ENCODE data around the gene FCHO2.
"Not testable (repeated sequence)": the region's sequence is repeated elsewhere in the genome, so short reads cannot be mapped to it uniquely, and the experiment has no call there.

Gene FCHO2

DNA sequence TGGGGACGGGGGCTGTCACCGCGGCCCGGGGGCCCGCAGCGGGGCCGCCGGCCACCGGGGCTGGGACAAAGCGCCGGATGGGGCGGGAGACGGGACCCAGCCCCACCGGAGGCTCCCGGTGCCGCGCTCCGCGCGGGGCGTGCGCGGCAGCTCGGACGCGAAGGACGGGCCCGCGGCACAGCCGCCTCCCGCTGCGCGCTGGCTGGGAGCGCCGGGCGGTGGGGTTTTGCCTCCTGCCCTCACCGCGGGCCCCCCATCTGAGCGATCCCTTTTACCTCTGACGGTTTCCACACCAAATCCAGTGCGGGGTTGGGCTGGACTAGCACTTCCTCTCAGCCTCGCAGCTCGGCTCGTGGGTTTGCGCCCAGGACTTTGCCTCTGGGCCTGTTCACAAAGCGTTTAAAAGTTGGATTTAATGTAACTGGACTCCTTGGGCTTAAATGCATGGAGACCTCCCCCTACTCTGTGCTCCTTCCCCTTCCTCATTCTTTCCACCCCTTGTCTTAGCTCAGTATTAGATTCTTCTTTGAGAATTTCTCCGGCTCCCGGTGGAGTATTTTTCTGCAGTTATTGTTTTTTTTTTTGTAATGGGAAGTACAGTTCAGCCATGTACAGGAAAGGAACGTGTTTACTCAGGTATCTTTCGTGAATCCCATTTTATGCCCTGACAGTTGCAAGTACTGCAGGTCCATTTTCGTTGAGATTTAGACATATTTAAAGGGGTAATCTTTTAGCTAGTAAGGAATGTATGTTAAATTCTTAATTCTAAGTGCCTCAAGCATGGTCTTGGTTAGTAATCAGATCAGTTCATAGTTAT, 691 bp downstream of the FCHO2 start:
- DNase-seq (ENCODE audit: low read depth): no peak

DNA sequence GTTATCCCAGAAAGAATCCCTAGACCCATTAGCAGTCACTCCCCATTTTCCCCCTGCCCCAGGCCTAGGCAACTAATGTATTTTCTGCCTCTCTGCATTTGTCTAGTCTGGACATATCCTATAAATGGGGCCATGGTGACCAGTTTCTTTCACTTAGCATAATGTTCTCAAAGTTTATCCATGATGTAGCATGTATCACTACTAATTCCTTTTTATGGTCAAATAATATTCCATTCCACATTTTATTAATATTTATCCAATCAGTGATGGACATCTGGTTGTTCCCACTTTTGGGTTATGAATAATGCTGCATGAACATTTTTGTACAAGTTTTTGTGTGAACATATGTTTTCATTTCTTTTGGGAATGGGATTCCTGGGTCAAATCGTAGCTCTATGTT, 1.5 kb downstream of the FCHO2 start:
- DNase-seq (ENCODE audit: low read depth): no peak

DNA sequence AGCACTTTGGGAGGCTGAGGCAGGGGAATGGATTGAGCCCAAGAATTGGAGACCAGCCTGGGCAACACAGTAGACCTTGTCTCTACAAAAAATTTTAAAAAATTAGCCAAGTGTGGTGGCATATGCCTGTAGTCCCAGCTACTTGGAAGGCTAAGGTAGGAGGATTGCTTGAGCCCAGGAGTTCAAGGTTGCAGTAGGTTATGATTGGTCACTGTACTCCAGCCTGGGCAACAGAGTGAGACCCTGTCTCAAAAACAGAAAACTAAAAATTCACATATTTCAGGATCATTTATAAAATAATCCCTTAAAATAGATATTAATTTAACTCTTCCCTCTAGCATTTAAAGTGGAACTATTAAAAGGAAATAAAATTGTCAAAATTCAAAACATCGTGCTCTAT, 3.4 kb downstream of the FCHO2 start:
- DNase-seq (ENCODE audit: low read depth): no peak

DNA sequence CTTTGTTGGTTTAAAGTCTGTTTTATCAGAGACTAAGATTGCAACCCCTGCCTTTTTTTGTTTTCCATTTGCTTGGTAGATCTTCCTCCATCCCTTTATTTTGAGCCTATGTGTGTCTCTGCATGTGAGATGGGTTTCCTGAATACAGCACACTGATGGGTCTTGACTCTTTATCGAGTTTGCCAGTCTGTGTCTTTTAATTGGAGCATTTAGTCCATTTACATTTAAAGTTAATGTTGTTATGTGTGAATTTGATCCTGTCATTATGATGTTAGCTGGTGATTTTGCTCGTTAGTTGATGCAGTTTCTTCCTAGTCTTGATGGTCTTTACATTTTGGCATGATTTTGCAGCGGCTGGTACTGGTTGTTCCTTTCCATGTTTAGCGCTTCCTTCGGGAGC, 18.6 kb downstream of the FCHO2 start:
- not testable (repeated sequence) for DNase-seq (ENCODE audit: low read depth)

DNA sequence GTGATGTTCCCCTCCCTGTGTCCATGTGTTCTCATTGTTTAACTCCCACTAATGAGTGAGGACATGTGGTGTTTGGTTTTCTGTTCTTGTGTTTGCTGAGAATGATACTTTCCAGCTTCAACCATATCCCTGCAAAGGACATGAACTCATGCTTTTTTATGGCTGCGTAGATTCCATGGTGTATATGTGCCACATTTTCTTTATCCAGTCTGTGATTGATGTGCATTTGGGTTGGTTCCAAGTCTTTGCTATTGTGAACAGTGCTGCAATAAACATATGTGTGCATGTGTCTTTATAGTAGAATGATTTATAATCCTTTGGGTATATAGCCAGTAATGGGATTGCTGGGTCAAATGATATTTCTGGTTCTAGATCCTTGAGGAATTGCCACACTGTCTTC, 21.0 kb downstream of the FCHO2 start:
- not testable (repeated sequence) for DNase-seq (ENCODE audit: low read depth)

DNA sequence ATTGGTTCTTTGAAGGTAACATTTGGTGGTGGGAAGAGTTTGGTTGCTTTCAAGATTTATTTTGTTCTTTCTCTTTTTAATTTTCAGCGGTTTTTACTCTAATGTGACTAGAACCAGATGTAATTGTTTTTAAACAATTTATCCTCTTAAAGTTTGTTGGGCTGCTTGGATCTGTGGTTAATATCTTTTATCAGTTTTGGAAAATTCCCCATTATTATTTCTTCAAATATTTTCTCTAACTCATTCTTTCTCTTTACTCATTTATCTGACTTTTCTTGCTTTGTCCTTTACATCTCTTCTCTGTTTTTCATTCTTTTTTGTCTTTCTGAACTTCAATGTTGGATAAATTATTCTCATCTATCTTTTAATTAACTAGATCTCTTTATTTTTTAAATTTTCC, 29.9 kb downstream of the FCHO2 start:
- DNase-seq (ENCODE audit: low read depth): no peak

DNA sequence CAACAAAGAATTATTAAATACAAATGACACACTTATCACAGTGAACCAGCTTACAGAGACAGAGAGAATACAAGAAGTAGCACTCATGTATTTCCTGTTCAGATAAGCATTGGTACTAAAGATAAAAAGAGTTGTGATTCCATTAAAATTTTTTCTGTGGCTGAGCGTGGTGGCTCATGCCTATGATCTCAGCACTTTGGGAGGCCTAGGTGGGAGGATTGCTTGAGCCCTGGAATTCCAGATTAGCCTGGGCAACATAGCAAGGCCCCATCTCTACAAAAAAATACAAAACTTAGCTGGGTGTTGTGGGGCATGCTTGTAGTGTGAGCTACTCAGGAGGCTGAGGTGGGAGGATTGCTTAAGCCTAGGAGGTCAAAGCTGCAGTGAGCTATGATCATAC, 32.9 kb downstream of the FCHO2 start:
- no peak for DNase-seq (ENCODE audit: low read depth)

DNA sequence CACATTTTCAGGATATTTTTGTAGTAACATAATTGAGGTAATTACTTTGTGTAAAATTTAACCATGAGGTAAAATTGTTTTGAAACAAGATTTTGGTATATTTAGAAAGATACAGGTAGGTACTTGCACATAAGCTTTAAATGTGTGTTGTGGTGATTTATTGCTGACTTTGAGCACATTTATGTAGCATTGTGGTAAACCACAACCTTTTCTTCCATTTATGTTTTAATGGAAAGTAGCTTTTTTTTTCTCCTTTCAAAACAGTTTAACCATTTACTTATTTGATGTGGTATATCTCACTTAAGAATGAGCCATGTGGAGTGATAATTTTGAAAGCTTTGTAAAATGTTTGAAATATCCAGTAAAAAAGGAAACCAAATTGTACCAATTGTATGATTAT, 35.6 kb downstream of the FCHO2 start:
- no peak for DNase-seq (ENCODE audit: low read depth)

DNA sequence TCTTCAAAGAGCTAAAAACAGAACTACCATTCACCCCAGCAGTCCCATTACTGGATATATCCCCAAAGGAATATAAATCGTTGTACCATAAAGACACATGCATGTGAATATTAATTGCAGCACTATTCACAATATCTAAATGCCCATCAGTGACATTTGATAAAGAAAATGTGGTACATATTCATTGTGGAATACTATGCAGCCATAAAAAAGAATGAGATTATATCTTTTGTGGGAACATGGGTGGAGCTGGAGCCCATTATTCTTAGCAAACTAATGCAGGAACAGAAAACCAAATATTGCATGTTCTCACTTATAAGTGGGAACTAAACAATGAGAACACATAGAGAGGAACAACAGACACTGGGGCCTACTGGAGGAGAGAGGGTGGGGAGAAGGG, 38.7 kb downstream of the FCHO2 start:
- DNase-seq (ENCODE audit: low read depth): no peak

DNA sequence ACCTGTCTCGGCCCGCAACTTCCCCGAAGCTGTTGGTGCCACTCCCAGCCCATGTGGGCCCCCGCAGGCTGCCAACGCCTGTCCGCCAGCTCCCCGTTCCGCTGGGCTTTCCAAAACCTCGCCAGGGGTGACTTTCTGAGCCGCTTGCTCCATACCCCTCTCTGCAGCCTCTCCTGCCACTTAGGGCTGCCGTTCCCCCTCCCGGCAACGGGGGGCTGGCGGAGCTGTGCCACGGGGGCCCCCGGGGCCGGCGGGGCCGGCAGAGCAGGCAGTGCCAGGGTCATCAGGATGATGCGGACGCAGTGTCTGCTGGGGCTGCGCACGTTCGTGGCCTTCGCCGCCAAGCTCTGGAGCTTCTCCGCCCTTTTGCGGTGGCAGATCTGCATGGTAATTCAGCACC, 40.8 kb downstream of the FCHO2 start:
- DNase-seq (ENCODE audit: low read depth): no peak

DNA sequence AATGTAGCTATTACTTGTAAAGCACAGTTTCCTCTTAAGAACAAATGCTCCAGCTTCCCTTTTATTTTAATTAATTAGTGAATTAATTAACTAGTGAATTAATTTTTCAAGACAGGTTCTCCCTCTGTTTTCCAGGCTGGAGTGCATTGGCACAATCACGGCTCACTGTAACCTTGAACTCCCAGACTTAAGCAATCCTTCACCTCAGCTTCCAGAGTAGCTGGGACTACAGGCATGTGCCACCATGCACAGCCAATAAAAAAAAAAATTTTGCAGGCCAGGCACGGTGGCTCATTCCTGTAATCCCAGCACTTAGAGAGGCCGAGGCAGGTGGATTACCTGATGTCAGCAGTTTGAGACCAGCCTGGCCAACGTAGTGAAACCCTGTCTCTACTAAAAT, 44.1 kb downstream of the FCHO2 start:
- DNase-seq (ENCODE audit: low read depth): no peak

DNA sequence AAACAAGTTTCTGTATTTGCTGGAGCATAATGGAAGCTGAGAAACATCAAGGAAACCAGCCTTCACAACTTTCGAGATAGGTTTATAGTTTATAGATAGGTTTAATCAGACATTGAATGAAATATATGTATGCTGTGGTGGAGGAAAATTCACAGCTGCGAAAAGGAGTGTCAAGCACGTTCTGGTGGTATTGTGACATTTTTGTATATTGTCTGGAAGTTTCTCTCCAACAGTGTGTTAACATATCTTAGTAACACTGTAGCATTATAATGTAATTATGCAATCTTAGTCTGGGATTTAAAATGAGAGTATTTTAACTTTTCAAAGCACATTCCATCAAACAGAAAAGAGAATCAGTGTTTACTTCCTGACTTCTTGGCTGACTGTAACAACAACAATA, 50.0 kb downstream of the FCHO2 start:
- DNase-seq (ENCODE audit: low read depth): no peak

DNA sequence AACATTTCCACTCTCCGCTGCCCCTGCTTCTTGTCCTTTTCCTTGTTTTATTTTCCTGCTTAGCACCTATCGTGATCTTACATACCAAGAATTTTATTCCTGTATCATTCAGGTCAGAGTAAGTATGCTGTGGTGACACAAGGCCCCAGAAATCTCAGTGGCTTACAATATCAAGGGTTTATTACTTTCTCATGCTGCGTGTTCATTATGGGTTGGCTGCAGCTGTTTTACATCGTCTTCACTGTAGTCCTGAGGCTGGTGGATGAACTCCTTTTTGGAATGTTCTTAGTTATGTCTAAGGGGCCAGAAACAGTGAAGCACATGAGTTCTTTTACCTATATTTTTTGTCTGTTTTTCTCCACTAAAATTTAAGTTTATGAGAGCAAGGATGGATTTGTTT, 51.2 kb downstream of the FCHO2 start:
- no peak for DNase-seq (ENCODE audit: low read depth)

DNA sequence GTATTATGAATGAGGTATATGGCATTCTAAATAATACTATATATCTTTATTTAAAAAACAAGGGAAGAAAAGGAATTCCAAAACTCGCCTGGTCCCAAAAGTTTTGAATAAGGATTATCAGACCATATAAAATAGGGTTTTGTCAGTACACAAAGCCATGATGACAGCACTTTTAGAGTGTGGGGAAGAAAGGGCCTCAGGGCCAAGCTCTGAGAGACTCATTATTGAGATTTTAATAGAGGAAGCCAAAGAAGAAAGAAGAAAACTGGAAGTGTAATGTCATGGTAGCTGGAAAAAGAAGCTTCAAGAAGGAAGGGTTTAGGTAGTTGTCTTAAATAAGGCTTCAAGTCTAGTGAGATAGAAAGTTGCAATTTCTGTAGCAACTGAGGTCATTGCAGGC, 53.0 kb downstream of the FCHO2 start:
- no peak for DNase-seq (ENCODE audit: low read depth)

DNA sequence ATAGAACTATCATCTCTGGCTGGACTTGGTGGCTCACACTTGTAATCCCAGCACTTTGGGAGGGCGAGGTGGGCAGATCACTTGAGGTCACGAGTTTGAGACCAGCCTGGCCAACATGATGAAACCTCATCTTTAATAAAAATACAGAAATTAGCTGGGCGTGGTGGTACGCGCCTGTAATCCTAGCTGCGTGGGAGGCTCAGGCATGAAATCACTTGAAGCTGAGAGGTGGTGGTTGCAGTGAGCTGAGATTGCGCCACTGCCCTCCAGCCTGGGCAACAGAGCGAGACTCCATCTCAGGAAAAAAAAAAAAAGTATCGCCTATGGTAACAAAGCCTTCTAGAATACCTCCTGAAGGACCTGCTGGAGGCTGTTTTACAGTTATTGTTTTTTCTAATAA, 55.8 kb downstream of the FCHO2 start:
- not testable (repeated sequence) for DNase-seq (ENCODE audit: low read depth)

DNA sequence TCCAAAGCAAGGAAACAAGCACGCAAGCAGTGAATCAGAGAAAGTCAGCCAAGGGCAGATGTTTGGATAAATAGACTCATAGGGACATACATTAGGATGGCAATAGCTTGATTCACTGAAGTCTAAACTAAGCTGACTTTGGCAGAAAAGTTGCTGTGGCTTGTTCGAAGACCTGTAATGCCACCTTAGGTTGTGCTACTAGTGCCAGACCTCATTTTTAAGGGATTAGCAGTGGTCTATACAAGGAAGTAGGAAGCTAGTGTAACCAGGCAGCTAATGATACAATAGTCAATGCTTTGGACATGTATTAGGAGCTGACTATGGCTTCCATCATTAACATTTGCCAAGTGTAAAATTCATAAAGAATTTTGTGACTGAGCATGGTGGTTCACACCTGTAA, 63.1 kb downstream of the FCHO2 start:
- no peak for DNase-seq (ENCODE audit: low read depth)

DNA sequence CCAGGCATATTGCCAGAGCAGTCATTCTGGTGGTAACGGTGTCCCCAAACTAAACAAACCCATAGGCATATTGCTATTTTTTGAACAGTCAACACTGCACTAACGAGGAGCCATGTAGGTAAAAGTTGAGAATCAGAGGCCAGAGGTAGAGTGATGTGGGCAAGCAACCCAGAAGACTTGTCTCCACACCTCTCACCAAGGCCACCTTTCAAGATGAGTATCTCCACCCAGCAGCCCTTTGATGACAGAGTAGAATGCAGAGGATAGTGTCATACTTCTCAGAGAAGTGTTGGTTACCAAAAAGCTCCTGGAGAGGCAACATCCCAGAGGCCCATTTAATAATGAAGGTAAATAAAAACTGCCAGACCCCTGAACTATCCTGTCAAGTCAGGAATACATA, 63.9 kb downstream of the FCHO2 start:
- no peak for DNase-seq (ENCODE audit: low read depth)

DNA sequence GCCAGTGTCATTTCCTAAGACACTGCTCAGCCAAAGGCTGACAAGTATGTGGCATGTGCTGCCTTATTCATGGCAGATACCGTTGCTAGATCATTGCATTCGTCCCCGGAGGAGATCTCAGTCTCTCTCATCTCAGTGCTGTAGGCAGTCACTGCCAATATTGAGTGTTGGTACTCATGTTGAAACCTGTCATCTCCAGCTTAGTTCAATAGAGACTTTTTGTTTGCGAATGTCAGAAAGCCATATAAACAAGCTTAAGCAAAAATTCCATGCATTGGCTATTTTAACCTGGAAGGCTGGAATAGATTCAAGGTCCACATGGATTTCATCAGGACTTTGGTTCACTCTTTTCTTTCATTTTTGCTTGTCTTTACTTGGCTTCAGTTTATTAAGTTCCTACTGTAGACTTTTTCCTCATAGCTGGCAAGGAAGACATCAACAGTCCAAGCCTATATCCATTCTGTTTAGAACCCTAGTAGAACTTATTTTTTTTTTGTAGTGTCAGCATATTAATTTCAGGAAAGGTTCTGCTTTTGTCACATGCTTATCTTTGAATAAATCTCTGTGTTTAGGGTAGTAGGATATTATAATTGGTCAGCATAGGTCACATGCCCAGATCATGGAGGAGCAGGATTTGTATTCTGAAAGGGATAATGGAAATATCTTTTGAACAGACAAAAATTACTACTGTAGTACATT, 66.8 kb downstream of the FCHO2 start:
- no peak for DNase-seq (ENCODE audit: low read depth)

DNA sequence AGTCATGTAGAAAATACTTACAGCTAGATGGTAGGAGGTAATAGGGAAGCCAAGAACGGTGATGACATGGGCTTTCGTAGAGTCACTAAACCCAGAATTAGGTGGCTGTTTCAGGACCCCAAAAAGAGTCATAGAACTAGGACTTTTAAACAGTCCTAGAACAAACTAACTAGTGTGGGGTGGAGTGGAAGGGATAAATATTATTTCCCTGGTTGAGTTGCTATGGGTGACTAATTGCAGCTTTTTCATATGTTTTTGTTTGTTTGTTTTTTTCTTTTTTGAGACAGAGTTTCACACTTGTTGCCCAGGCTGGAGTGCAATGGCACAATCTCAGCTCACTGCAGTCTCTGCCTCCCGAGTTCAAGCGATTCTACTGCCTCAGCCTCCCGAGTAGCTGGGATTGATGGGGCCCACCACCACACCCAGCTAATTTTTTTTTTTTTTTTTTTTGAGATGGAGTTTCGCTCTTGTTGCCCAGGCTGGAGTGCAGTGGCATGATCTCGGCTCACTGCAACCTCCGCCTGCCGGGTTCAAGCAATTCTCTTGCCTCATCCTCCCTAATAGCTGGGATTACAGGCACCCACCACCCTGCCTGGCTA, 69.2 kb downstream of the FCHO2 start:
- not testable (repeated sequence) for DNase-seq (ENCODE audit: low read depth)

DNA sequence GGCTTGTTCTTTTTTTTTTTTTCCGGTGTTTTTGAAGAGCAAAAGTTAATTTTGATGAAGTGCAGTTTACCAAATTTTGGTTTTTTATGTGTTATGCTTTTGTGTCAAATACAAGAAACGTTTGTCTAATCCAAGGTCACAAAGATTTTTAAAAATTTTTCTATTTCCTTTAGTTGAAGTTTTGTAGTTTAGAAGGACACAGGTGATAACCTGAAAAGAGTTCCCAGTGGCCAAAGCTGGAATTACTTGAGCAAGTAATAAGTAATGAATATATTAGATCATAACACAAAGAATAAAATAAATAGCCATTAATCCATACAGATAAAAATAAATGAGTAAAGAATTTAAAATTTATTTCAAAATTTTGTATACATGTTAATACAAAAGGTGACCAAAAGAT, 71.5 kb downstream of the FCHO2 start:
- no peak for DNase-seq (ENCODE audit: low read depth)

DNA sequence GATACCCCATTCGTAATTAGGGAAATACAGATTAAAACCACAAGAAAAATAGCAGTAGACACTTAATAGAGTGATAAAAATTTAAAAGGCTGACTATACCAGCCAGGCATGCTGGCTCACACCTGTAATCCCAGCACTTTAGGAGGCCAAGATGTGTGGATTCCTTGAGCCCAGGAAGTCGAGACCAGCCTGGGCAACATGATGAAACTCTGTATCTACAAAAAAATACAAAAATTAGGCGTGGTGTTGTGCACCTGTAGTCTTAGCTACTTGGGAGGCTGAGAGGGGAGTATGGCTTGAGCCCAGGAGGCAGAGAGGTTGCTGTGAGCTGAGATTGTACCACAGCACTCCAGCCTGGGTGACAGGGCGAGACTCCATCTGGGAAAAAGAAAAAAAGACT, 72.0 kb downstream of the FCHO2 start:
- no peak for DNase-seq (ENCODE audit: low read depth)

DNA sequence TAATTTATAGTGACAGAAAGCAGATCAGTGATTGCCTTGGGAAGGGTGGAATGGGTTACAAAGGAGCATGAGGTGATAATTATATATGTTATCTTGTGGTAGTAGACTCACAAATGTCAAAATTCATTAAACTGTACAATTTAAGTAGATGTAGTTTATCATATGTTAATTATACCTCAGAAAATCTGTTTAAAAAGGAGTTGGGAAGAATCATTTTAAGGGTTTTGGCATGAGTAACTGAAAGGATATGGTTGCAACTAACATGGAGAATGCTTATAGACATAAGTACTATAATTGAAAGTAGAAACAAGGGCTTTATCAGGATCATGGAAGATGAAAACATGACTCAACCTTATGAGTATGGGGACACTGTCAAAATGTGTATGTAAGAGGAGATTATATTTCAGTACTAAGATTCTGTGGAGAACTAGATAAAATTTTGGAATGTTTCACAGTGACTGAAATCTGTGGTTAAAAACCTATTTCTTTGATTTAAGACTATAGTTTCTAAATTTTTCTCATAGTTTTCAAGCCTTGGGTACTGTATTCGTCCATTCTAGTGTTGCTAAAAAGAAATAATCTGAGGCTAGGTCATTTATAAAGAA, 73.3 kb downstream of the FCHO2 start:
- no peak for DNase-seq (ENCODE audit: low read depth)

DNA sequence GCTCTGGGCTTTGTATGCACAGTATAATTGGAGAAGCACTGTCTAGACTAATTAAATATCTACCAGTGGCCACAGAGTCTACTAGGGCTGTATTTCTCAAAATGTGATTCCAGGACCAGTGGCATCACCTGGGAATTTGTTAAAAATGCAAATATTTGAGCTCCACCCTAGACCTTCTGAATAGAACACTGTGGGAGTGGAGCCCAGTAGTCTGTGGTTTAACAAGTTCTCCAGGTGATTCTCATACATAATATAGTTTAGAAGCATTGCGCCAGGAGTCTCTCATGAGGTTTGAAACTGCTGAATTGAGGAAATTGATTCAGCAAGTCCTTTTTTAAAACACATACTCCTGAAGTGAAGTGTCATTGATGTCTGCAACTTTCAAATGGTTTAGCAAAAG, 74.7 kb downstream of the FCHO2 start:
- DNase-seq (ENCODE audit: low read depth): no peak

Data from stimulated activated CD8-positive, alpha-beta memory T cell treated with anti-CD3 and anti-CD28 coated beads, Interleukin-12 subunit alpha, Interleukin-12 subunit beta, amount 100 ng/mL, for 4 hours (primary cell).